Hepatocyte (in vitro differentiated cells): ENCODE data around the gene ZFTA. TPM values are rescaled to one million over a fixed set of nuclear protein-coding genes. Genes with fewer than 3 reads are reported as not detected.

ENCODE experiments used
- DNase-seq: peaks from one replicate; pipeline ENCODE4 v3.0.0-alpha.2; 2016; ENCODE audit warnings: low spot score
- H2AFZ ChIP-seq: fragments of 200-600 bp; sonication (generic); 2 replicates; pipeline ENCODE4 v1.6.0; 2016; ENCODE audit warnings: antibody characterized with exemption, mild to moderate bottlenecking
- H3K27ac ChIP-seq: fragments of 200-600 bp; sonication (generic); 2 replicates; pipeline ENCODE4 v1.5.1; 2016; ENCODE audit warnings: mild to moderate bottlenecking
- H3K27me3 ChIP-seq: fragments of 200-600 bp; sonication (generic); 2 replicates; pipeline ENCODE4 v1.6.1; 2016
- H3K36me3 ChIP-seq: fragments of 200-600 bp; sonication (generic); replicated peaks from 2 replicates; pipeline ENCODE4 v1.5.1; 2016; ENCODE audit warnings: low read depth; ENCODE audit not compliant: insufficient read depth
- H3K4me1 ChIP-seq: fragments of 200-600 bp; sonication (generic); 2 replicates; pipeline ENCODE4 v1.5.1; 2016; ENCODE audit warnings: mild to moderate bottlenecking, moderate library complexity; ENCODE audit not compliant: insufficient read depth
- H3K4me2 ChIP-seq: fragments of 200-600 bp; sonication (generic); 2 replicates; pipeline ENCODE4 v1.6.0; 2016
- H3K4me3 ChIP-seq: fragments of 200-600 bp; sonication (generic); 2 replicates; pipeline ENCODE4 v1.5.1; 2016; ENCODE audit warnings: mild to moderate bottlenecking
- H3K79me2 ChIP-seq: fragments of 200-600 bp; sonication (generic); 2 replicates; pipeline ENCODE4 v1.6.0; 2017; ENCODE audit warnings: mild to moderate bottlenecking
- H3K9me2 ChIP-seq: fragments of 200-600 bp; sonication (generic); replicated peaks from 2 replicates; pipeline ENCODE4 v1.6.0; 2017; ENCODE audit warnings: mild to moderate bottlenecking; ENCODE audit not compliant: insufficient read depth
- H3K9me3 ChIP-seq: fragments of 200-600 bp; sonication (generic); 2 replicates; pipeline ENCODE4 v1.5.1; 2016; ENCODE audit warnings: low read depth, mild to moderate bottlenecking
- H4K20me1 ChIP-seq: fragments of 200-600 bp; sonication (generic); 2 replicates; pipeline ENCODE4 v1.6.0; 2016; ENCODE audit warnings: mild to moderate bottlenecking; ENCODE audit not compliant: insufficient read depth, poor library complexity, severe bottlenecking
- CTCF ChIP-seq: fragments of 200-600 bp; sonication (generic); IDR thresholded peaks from 2 replicates; pipeline ENCODE4 v1.5.1; 2016; ENCODE audit warnings: antibody characterized with exemption, mild to moderate bottlenecking; ENCODE audit not compliant: poor library complexity
- EZH2 ChIP-seq: fragments of 200-600 bp; sonication (generic); IDR thresholded peaks from 2 replicates; pipeline ENCODE4 v1.6.1; 2016; ENCODE audit warnings: antibody characterized with exemption, mild to moderate bottlenecking, borderline replicate concordance
- EZH2phosphoT487 ChIP-seq: fragments of 200-600 bp; sonication (generic); IDR thresholded peaks from one replicate; pipeline ENCODE4 v1.6.1; 2018; ENCODE audit warnings: antibody characterized with exemption, mild to moderate bottlenecking, low read depth, moderate library complexity; ENCODE audit not compliant: unreplicated experiment, severe bottlenecking
- WGBS: methylation state at CpG from one replicate; pipeline ENCODE4 v1.1.6; 2016; ENCODE audit warnings: low lambda C conversion rate; ENCODE audit errors: missing lambda C conversion rate; 5-methylcytosine and 5-hydroxymethylcytosine counted together
- polyA plus RNA-seq: library from polyadenylated mRNA; unstranded; fragments of >200 nt; fragmentation: Nextera tagmentation; extraction: Ambion mirVana; gene quantifications from 2 replicates; pipeline ENCODE4 v1.2.1, GENCODE V29; 2016
- total RNA-seq: library from RNA; depleted of rRNA; stranded (reverse); fragments of >200 nt; gene quantifications from 2 replicates; pipeline ENCODE4 v1.2.3, GENCODE V29; 2014

Gene ZFTA
- total and polyA plus RNA-seq, 2 experiments from 2014 or later: 14.7 to 44.1 TPM

GRCh38 chr11:63804259-63804658 lies 35.7 kb upstream of the ZFTA start:
- H2AFZ ChIP-seq: no peak overlapping the region
- no peak overlapping the region for H3K4me2 ChIP-seq
- H3K9me2 ChIP-seq: no peaks in the 10 kb centered on the region
- no peaks in the 10 kb centered on the region for H3K79me2 ChIP-seq
- no peaks in the 10 kb centered on the region for H3K27me3 ChIP-seq
- no peaks in the 10 kb centered on the region for H4K20me1 ChIP-seq
- peak; percentile 67 for DNase-seq
- TF ChIP-seq EZH2 (no peak), CTCF (no peak), EZH2phosphoT487 (no peak)
- no peak overlapping the region for H3K27ac ChIP-seq
- no peaks in the 10 kb centered on the region for H3K9me3 ChIP-seq
- H3K4me3 ChIP-seq: no peak overlapping the region
- H3K36me3 ChIP-seq: no peaks in the 10 kb centered on the region
- WGBS: 49% methylated on average over 6 of the region's 6 CpGs
- H3K4me1 ChIP-seq: peaks cover 8% of the 10 kb centered on the region

- Histone ChIP-seq H3K79me2 (no peaks in the 10 kb centered on the region), H3K4me2 (no peak overlapping the region), H3K4me3 (no peak overlapping the region), H3K9me3 (no peaks in the 10 kb centered on the region), H3K9me2 (no peaks in the 10 kb centered on the region), H3K27me3 (no peaks in the 10 kb centered on the region), H3K36me3 (no peaks in the 10 kb centered on the region), H4K20me1 (no peaks in the 10 kb centered on the region), H2AFZ (no peak overlapping the region), H3K4me1 (peaks cover 8% of the 10 kb centered on the region), H3K27ac (peak overlapping the region; percentile 45)
- no peak for DNase-seq
- TF ChIP-seq CTCF (no peak), EZH2 (no peak), EZH2phosphoT487 (no peak)
- WGBS: 67% methylated on average over 10 of the region's 10 CpGs
Measured at GRCh38 chr11:63802637-63803414, 34.3 kb upstream of the ZFTA start.

- peaks cover 8% of the 10 kb centered on the region for H3K4me1 ChIP-seq
- TF ChIP-seq CTCF: no peak
- no peak for TF ChIP-seq EZH2phosphoT487
- no peak for TF ChIP-seq EZH2
- no peak overlapping the region for H3K4me2 ChIP-seq
- no peak overlapping the region for H2AFZ ChIP-seq
- no peak overlapping the region for H3K4me3 ChIP-seq
- no peak for DNase-seq
- H3K36me3 ChIP-seq: no peaks in the 10 kb centered on the region
- no peaks in the 10 kb centered on the region for H4K20me1 ChIP-seq
- no peak overlapping the region for H3K27ac ChIP-seq
- no peaks in the 10 kb centered on the region for H3K79me2 ChIP-seq
- H3K9me2 ChIP-seq: no peaks in the 10 kb centered on the region
- WGBS: 98% methylated on average over 4 of the region's 5 CpGs
- H3K27me3 ChIP-seq: no peaks in the 10 kb centered on the region
- H3K9me3 ChIP-seq: no peaks in the 10 kb centered on the region
Measured at GRCh38 chr11:63800921-63801320, 32.3 kb upstream of the ZFTA start.
